Tibial artery (tissue), 4 donors: ENCODE results near the gene SLC22A3.

Source experiments
- DNase-seq, 2 donors: peaks; one replicate each; pipeline ENCODE4 v3.0.0-alpha.2; 2019
- H3K27ac ChIP-seq, 2 donors: fragments of 200-600 bp; sonication (generic) in 1 of 2; 1 replicate in 1 of 2; 2 replicates in 1 of 2; pipeline ENCODE4 v1.5.1; 2018 to 2019; ENCODE audit warnings: mild to moderate bottlenecking in 1 of 2
- H3K27me3 ChIP-seq, 2 donors: fragments of 200-600 bp; sonication (generic) in 1 of 2; one replicate each; pipeline versions ENCODE4 v1.5.1 to v1.6.0; 2016 to 2019
- H3K36me3 ChIP-seq, 3 donors: fragments of 200-600 bp; sonication (generic) in 2 of 3; one replicate each; pipeline ENCODE4 v1.5.1; 2016 to 2019; ENCODE audit warnings: mild to moderate bottlenecking in 2 of 3
- H3K4me1 ChIP-seq, 4 donors: fragments of 200-600 bp; sonication (generic) in 2 of 4; 1 replicate in 3 of 4; 2 replicates in 1 of 4; pipeline ENCODE4 v1.5.1; 2016 to 2019
- H3K4me3 ChIP-seq, 2 donors: fragments of 200-600 bp; sonication (generic) in 1 of 2; 1 replicate in 1 of 2; 2 replicates in 1 of 2; pipeline ENCODE4 v1.5.1; 2018 to 2019; ENCODE audit warnings: mild to moderate bottlenecking in 2 of 2
- H3K9me3 ChIP-seq, 3 donors: fragments of 200-600 bp; sonication (generic) in 1 of 3; one replicate each; pipeline ENCODE4 v1.5.1; 2016 to 2019
- intact Hi-C: fragments of 100-400 bp; cut with DNase I; formaldehyde crosslinking; loops from one replicate; pipeline ENCODE4 v1.15.0; 2023; ENCODE audit warnings: low total_unique reads
- TF ChIP-seq, protein P1 (sequence below), 2 experiments: fragments of 200-600 bp in 1 of 2; fragments of 450-650 bp in 1 of 2; IDR thresholded peaks; one replicate each; pipeline ENCODE4 v1.5.1; 2017 to 2019; ENCODE audit warnings: antibody characterized with exemption in 2 of 2, mild to moderate bottlenecking in 1 of 2, moderate library complexity in 1 of 2

The SLC22A3 gene

DNA sequence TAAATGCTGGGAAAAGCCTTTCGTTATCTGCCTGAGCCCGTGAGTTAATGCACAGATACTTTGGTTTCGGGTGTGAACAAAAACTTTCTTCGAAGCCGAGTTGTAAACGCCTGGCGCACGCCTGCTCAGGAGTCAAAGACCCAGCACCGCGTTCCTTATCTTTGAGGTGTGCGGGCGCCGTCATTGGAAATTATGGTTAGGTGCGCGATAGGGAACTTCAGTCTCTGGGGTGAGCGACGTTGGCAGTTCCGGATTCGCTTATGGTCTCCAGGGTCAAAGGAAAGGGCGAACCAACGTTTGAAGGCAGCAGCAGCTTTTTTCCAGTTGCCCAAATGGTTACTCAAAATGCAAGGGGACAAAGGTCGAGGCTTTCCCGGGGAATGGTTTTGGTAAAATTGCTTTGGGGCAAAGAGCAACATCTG, 853 bp downstream of the SLC22A3 start:
- peak overlapping the region; percentile 87 to 89 for H3K27ac ChIP-seq
- peak overlapping the region; percentile 75 to 84 for H3K4me3 ChIP-seq
- TF ChIP-seq, protein P1, sequence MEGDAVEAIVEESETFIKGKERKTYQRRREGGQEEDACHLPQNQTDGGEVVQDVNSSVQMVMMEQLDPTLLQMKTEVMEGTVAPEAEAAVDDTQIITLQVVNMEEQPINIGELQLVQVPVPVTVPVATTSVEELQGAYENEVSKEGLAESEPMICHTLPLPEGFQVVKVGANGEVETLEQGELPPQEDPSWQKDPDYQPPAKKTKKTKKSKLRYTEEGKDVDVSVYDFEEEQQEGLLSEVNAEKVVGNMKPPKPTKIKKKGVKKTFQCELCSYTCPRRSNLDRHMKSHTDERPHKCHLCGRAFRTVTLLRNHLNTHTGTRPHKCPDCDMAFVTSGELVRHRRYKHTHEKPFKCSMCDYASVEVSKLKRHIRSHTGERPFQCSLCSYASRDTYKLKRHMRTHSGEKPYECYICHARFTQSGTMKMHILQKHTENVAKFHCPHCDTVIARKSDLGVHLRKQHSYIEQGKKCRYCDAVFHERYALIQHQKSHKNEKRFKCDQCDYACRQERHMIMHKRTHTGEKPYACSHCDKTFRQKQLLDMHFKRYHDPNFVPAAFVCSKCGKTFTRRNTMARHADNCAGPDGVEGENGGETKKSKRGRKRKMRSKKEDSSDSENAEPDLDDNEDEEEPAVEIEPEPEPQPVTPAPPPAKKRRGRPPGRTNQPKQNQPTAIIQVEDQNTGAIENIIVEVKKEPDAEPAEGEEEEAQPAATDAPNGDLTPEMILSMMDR (IDR thresholded peaks at IDR 0.05): no peak
- H3K27me3 ChIP-seq: no peaks in the 10 kb centered on the region
- no peak for DNase-seq
- no peaks in the 10 kb centered on the region for H3K36me3 ChIP-seq
- intact Hi-C loops: no loop called here
- peaks cover 0 to 41% (median 19%) of the 10 kb centered on the region in 4 donors for H3K4me1 ChIP-seq
- H3K9me3 ChIP-seq: no peaks in the 10 kb centered on the region

DNA sequence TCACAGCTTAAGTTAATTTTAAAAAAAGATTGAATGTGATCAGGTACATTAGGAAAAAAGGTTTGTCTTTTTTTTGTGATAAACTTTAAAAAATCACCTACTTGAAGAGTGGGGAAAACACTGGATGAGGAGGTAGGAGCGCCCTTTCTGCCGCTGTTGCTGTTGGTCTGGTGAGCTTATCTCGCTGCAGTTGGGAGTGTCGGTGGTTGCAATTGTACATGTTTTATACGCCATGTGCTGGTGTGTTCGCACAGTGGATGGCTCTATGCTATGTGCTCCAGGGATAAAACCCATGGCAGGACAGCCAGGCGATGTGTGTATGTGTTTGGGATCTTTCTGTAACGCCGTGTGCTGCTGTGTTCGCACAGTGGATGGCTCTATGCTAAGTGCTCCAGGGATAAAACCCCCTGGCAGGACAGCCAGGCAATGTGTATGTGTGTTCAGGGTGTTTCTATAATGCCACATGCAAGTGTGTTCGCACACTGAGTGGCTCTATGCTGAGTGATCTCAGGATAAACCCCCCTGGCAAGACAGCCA, 1.7 kb downstream of the SLC22A3 start:
- Histone ChIP-seq H3K4me3 (peak overlapping the region; percentile 75 to 84), H3K27ac (peak overlapping the region; percentile 87 to 89), H3K36me3 (no peaks in the 10 kb centered on the region), H3K4me1 (peaks cover 0 to 50% (median 24%) of the 10 kb centered on the region in 4 donors), H3K9me3 (no peaks in the 10 kb centered on the region), H3K27me3 (no peaks in the 10 kb centered on the region)
- intact Hi-C loops: no loop called here
- no peak for DNase-seq
- TF ChIP-seq, protein P1 (IDR thresholded peaks at IDR 0.05): no peak

DNA sequence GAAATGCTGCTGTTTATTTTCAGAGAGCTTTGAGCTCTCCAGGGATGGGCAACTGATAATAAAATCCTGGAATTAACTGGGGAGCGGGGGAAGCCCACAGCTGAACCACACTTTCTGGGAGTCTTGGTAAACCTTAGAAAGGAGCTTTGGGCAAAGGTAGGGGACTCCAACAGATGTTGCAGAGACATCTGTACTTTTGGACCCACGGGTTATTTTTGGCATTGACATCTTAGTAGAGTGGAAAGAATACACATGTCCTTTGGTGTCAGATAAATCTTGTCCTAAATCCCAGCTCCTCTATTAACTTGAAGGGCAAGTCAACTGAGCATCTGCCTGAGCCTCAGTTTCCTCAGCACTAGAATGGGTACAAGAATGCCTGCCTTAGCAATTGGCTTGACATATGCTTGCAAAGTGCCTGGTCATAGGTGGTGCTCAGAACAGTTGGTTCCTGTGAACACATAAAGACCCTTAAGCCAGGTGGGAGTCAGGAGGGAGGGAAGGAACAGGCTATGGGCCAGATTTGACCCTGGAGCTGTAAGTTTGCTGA, 5.8 kb downstream of the SLC22A3 start:
- TF ChIP-seq, protein P1 (IDR thresholded peaks at IDR 0.05): no peak
- H3K27me3 ChIP-seq: no peaks in the 10 kb centered on the region
- intact Hi-C loops: no loop called here
- H3K4me1 ChIP-seq: peaks cover 0 to 91% (median 40%) of the 10 kb centered on the region in 4 donors
- no peaks in the 10 kb centered on the region for H3K36me3 ChIP-seq
- no peak for DNase-seq
- H3K4me3 ChIP-seq: no peak overlapping the region
- H3K27ac ChIP-seq: peak overlapping the region; percentile 87 to 89
- no peaks in the 10 kb centered on the region for H3K9me3 ChIP-seq

- peaks cover 0 to 92% (median 40%) of the 10 kb centered on the region in 4 donors for H3K4me1 ChIP-seq
- H3K4me3 ChIP-seq: no peak overlapping the region
- peak in 1 of 2 donors; percentile 80 for DNase-seq
- H3K27ac ChIP-seq: peak overlapping the region; percentile 87 to 89
- TF ChIP-seq, protein P1 (IDR thresholded peaks at IDR 0.05): no peak
- no peaks in the 10 kb centered on the region for H3K27me3 ChIP-seq
- intact Hi-C loops: loop anchor here (5.0 kb wide), 1 partner anchor 37 kb away; no protein-coding TSS in a partner anchor
- no peaks in the 10 kb centered on the region for H3K9me3 ChIP-seq
- H3K36me3 ChIP-seq: no peaks in the 10 kb centered on the region
Measured at GRCh38 chr6:160355001-160355400, 6.8 kb downstream of the SLC22A3 start.

DNA sequence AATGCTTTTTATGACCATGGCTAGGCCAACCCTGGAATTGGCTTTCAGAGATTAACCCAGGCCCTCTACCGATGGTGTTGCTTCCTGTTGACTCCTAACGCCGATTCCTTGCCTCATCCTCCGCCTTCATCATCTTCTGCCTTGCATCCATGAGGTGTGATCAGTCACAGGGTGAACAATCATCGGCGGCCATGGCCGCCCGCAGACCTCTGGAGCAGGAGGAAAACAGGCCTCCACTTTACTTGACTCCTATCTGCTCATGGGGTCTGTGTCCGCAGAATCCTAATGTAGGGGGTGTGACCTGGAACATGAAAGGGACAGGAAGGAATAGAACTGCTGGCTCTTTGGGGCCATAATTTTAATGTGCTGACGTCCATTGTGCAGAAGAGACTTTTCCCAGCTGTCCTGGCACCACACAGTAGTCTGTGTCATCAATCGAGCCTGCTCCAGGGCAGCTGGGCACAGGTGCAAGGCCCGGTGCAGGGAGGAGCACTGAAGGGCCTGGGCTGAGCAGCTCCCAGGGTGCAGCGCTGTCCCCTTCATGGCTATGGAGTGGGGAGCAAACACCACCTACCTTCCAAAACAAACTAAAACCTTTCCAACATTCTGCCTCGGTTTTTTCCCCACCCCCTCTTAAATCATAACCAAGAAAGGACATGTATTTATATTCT, 8.0 kb downstream of the SLC22A3 start:
- Histone ChIP-seq H3K4me3 (no peak overlapping the region), H3K4me1 (peaks cover 0 to 93% (median 40%) of the 10 kb centered on the region in 4 donors), H3K36me3 (no peaks in the 10 kb centered on the region), H3K27me3 (no peaks in the 10 kb centered on the region), H3K27ac (peak overlapping the region; percentile 87 to 89), H3K9me3 (no peaks in the 10 kb centered on the region)
- no peak for DNase-seq
- intact Hi-C loops: loop anchor here (5.0 kb wide), 1 partner anchor 36 kb away; no protein-coding TSS in a partner anchor
- TF ChIP-seq, protein P1 (IDR thresholded peaks at IDR 0.05): no peak
